NT2/D1 (cell line): ENCODE results near the gene PSMA4.

Experiments
- SUZ12 ChIP-seq: IDR thresholded peaks from 2 replicates; pipeline ENCODE4 v1.6.1; 2011; ENCODE audit not compliant: insufficient read length, insufficient read depth; ENCODE audit errors: extremely low read depth
- ZNF274 ChIP-seq: IDR thresholded peaks from 2 replicates; pipeline ENCODE4 v1.6.1; 2011; ENCODE audit warnings: mild to moderate bottlenecking, low read depth, low read length

GRCh38 chr15:78502641-78503040, 37.6 kb upstream of the PSMA4 start:
- TF ChIP-seq SUZ12 (no peak), ZNF274 (no peak)
